ENCODE results near the gene NOVA1. TPM values are rescaled to one million over a fixed set of nuclear protein-coding genes. Genes with fewer than 3 reads are reported as not detected.

The NOVA1 gene
- total RNA-seq, 4 donors from 2014 or later = 0.91 to 1.9 (median 1.1) TPM; not detected in 1

- Histone ChIP-seq H3K27ac (no peak overlapping the region), H3K9me3 (no peaks in the 10 kb centered on the region), H3K4me1 (peaks cover 0 to 3% (median 0%) of the 10 kb centered on the region in 3 donors), H3K27me3 (no peaks in the 10 kb centered on the region), H3K4me3 (no peak overlapping the region), H3K36me3 (no peaks in the 10 kb centered on the region)
- WGBS, 2 donors = 24 to 48% methylated on average over 3 of the region's 3 CpGs
- TF ChIP-seq POLR2A (IDR thresholded peaks at IDR 0.05) (no peak), CTCF (IDR thresholded peaks at IDR 0.05) (no peak)
- intact Hi-C loops (cut with DNase I) = no loop called here
- DNase-seq = no peak
These were observed 194.1 kb downstream of the NOVA1 start for GRCh38 chr14:26403760-26404159.

- H3K4me1 ChIP-seq = peaks cover 0 to 3% (median 0%) of the 10 kb centered on the region in 3 donors
- H3K27me3 ChIP-seq = no peaks in the 10 kb centered on the region
- H3K36me3 ChIP-seq = no peaks in the 10 kb centered on the region
- H3K27ac ChIP-seq = no peak overlapping the region
- TF ChIP-seq CTCF (IDR thresholded peaks at IDR 0.05) (no peak), POLR2A (IDR thresholded peaks at IDR 0.05) (no peak)
- 68 to 87% methylated on average over 2 of the region's 2 CpGs for WGBS, 2 donors
- H3K9me3 ChIP-seq = no peaks in the 10 kb centered on the region
- intact Hi-C loops (cut with DNase I) = no loop called here
- DNase-seq = no peak
- no peak overlapping the region for H3K4me3 ChIP-seq
These were observed 195.7 kb downstream of the NOVA1 start for GRCh38 chr14:26402126-26402525.

GRCh38 chr14:26401179-26401968 is 196.5 kb downstream of the NOVA1 start:
- intact Hi-C loops (cut with DNase I) = no loop called here
- TF ChIP-seq POLR2A (IDR thresholded peaks at IDR 0.05) = no peak
- no peak for TF ChIP-seq CTCF (IDR thresholded peaks at IDR 0.05)
- H3K4me3 ChIP-seq = no peak overlapping the region
- peaks cover 0 to 3% (median 0%) of the 10 kb centered on the region in 3 donors for H3K4me1 ChIP-seq
- 38 to 45% methylated on average over 6 to 10 of the region's 11 CpGs for WGBS, 2 donors
- no peak overlapping the region for H3K27ac ChIP-seq
- H3K36me3 ChIP-seq = no peaks in the 10 kb centered on the region
- no peaks in the 10 kb centered on the region for H3K9me3 ChIP-seq
- no peaks in the 10 kb centered on the region for H3K27me3 ChIP-seq
- no peak for DNase-seq

GRCh38 chr14:26400373-26400772 is 197.5 kb downstream of the NOVA1 start:
- no peaks in the 10 kb centered on the region for H3K27me3 ChIP-seq
- 75 to 100% methylated on average over 1 of the region's 1 CpG for WGBS, 2 donors
- intact Hi-C loops (cut with DNase I) = no loop called here

More at GRCh38 chr14:26400373-26400772, 197.5 kb downstream of the NOVA1 start:
- Histone ChIP-seq H3K9me3 (no peaks in the 10 kb centered on the region), H3K4me3 (no peak overlapping the region), H3K36me3 (no peaks in the 10 kb centered on the region), H3K27ac (no peak overlapping the region), H3K4me1 (peaks cover 0 to 3% (median 0%) of the 10 kb centered on the region in 3 donors)
- TF ChIP-seq POLR2A (IDR thresholded peaks at IDR 0.05) (no peak), CTCF (IDR thresholded peaks at IDR 0.05) (no peak)
- no peak for DNase-seq

All from esophagus squamous epithelium (tissue), 5 donors.